Measurements from ENCODE around the gene ANO5.

DNA sequence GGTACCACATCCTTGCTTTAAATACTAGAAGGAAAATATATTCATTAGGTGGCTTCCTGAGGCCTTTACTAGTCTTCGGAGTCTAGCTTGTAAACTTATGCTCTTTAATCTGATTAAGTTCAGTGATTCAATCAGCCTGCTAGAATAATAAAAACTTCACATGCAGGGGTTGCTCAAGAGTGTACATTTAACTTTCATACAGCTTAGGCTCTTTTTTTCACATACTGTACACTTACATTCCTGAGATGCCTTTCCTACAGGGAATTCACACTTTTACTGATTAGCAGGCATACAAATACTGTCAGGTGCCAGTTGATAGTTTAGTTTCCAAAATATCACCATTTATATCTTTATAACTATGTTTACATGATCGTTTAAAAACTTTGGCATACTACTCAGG is 3.2 kb upstream of the ANO5 start:
- TF ChIP-seq CTCF (IDR thresholded peaks at IDR 0.05; ENCODE audit: low read depth, low read length, poor library complexity, severe bottlenecking) (no peak), EZH2phosphoT487 (IDR thresholded peaks at IDR 0.05; ENCODE audit: borderline replicate concordance, low read length) (no peak)

All from DOHH2 (cell line).